CD4-positive, alpha-beta T cell (primary cell): ENCODE data around the gene KIAA0753. TPM values are rescaled to one million over a fixed set of nuclear protein-coding genes. Genes with fewer than 3 reads are reported as not detected.

Experiments
- ATAC-seq: fragments of 200-7000 bp; cut with Tn5 transposase; one replicate; pipeline ENCODE4 v1.10.0; 2022; ENCODE audit warnings: mild to moderate bottlenecking; ENCODE audit not compliant: poor library complexity
- CTCF ChIA-PET: fragments of 350-600 bp; sonication (Branson Sonifier 250); formaldehyde crosslinking; loops from one replicate; lab custom pipeline; 2021; ENCODE audit warnings: antibody characterized with exemption, inconsistent platforms; lab: Charles Lee
- POLR2A ChIA-PET: fragments of 350-600 bp; sonication (Branson Sonifier 250); formaldehyde crosslinking; loops from one replicate; lab custom pipeline; 2021; ENCODE audit warnings: antibody characterized with exemption, inconsistent platforms; lab: Charles Lee
- DNase-seq, 14 experiments: peaks; one replicate each; pipeline ENCODE4 v3.0.0-alpha.2; 2013 to 2020; ENCODE audit warnings: mixed read lengths in 2 of 14
- H3K27ac ChIP-seq, 2 donors: one replicate each; pipeline versions ENCODE4 v1.5.1 to v1.7.0; 2013; ENCODE audit warnings: low read length in 2 of 2, low read depth in 1 of 2, mild to moderate bottlenecking in 1 of 2
- H3K27me3 ChIP-seq, 2 experiments: 1 replicate in 1 of 2; 2 replicates in 1 of 2; pipeline versions ENCODE4 v1.6.1 to v1.7.0; 2013; ENCODE audit warnings: low read length in 2 of 2, control low read depth in 1 of 2, mild to moderate bottlenecking in 1 of 2, moderate library complexity in 1 of 2; ENCODE audit not compliant: insufficient read depth in 2 of 2, control insufficient read depth in 1 of 2
- H3K36me3 ChIP-seq: one replicate; pipeline ENCODE4 v1.6.1; 2013; ENCODE audit warnings: low read length, control low read depth; ENCODE audit not compliant: insufficient read depth
- H3K4me1 ChIP-seq: one replicate; pipeline ENCODE4 v1.6.1; 2013; ENCODE audit warnings: low read length, control low read depth; ENCODE audit not compliant: insufficient read depth
- H3K4me3 ChIP-seq: one replicate; pipeline ENCODE4 v1.5.1; 2013; ENCODE audit warnings: mild to moderate bottlenecking, low read length, moderate library complexity
- H3K9me3 ChIP-seq, 2 experiments: 1 replicate in 1 of 2; 2 replicates in 1 of 2; pipeline versions ENCODE4 v1.6.1 to v1.7.0; 2013; ENCODE audit warnings: low read length in 2 of 2, mild to moderate bottlenecking in 2 of 2, control low read depth in 1 of 2, moderate library complexity in 1 of 2; ENCODE audit not compliant: control insufficient read depth in 1 of 2, insufficient read depth in 1 of 2
- H3K27ac Mint-ChIP-seq: one replicate; pipeline ENCODE4 v1.8.0; 2020; ENCODE audit warnings: mixed read lengths
- H3K27me3 Mint-ChIP-seq: one replicate; pipeline ENCODE4 v1.8.0; 2021; ENCODE audit warnings: mixed read lengths
- H3K36me3 Mint-ChIP-seq: one replicate; pipeline ENCODE4 v1.8.0; 2021; ENCODE audit warnings: low read depth, mixed read lengths
- H3K4me1 Mint-ChIP-seq: one replicate; pipeline ENCODE4 v1.8.0; 2021; ENCODE audit warnings: low read depth, mixed read lengths
- H3K4me3 Mint-ChIP-seq: one replicate; pipeline ENCODE4 v1.8.0; 2020; ENCODE audit warnings: mild to moderate bottlenecking, mixed read lengths
- H3K9me3 Mint-ChIP-seq: one replicate; pipeline ENCODE4 v1.8.0; 2020; ENCODE audit warnings: mixed read lengths
- intact Hi-C, 2 experiments: fragments of 100-400 bp; cut with DNase I in 1 of 2; cut with micrococcal nuclease in 1 of 2; formaldehyde crosslinking; loops; one replicate each; pipeline versions ENCODE4 v1.15.1 to v1.9.0; 2023 to 2025; cut with DNase I, micrococcal nuclease
- total RNA-seq, 174 experiments: library from RNA in 2 of 174; stranded (reverse) in 2 of 174; gene quantifications; one replicate each; pipeline ENCODE4 v1.2.3 and lab custom pipeline; 2021 to 2026
- TF ChIP-seq, protein P1 (sequence below): fragments of 200-600 bp; IDR thresholded peaks from one replicate; pipeline ENCODE4 v1.8.0; 2022; ENCODE audit warnings: antibody characterized with exemption, mild to moderate bottlenecking

The KIAA0753 gene
- total RNA-seq, 2 experiments from 2014 or later: 8.9 to 11.7 TPM

DNA sequence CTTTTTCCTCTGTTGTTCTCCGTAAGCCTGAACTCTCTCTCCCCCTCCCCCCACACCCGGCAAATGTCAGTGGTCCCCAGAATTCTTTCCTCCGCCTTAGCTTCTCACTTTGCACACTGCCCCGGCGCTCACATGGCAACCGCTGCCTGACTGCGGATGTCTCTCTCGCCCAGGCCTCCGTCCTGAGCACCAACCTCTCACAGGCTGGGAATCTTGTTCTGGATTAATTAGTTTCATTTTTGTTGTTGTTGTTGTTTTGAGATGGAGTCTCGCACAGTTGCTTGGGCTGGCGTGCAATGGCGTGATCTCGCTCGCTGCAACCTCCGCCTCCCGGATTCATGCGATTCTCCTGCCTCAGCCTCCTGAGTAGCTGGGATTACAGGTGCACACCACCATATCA is 27.7 kb upstream of the KIAA0753 start:
- Mint-ChIP-seq H3K27me3 (no peaks in the 10 kb centered on the region), H3K4me1 (peaks cover 4% of the 10 kb centered on the region), H3K9me3 (no peaks in the 10 kb centered on the region), H3K27ac (no peak overlapping the region), H3K4me3 (no peak overlapping the region), H3K36me3 (peaks cover 13% of the 10 kb centered on the region)
- no peak for ATAC-seq
- TF ChIP-seq, protein P1, sequence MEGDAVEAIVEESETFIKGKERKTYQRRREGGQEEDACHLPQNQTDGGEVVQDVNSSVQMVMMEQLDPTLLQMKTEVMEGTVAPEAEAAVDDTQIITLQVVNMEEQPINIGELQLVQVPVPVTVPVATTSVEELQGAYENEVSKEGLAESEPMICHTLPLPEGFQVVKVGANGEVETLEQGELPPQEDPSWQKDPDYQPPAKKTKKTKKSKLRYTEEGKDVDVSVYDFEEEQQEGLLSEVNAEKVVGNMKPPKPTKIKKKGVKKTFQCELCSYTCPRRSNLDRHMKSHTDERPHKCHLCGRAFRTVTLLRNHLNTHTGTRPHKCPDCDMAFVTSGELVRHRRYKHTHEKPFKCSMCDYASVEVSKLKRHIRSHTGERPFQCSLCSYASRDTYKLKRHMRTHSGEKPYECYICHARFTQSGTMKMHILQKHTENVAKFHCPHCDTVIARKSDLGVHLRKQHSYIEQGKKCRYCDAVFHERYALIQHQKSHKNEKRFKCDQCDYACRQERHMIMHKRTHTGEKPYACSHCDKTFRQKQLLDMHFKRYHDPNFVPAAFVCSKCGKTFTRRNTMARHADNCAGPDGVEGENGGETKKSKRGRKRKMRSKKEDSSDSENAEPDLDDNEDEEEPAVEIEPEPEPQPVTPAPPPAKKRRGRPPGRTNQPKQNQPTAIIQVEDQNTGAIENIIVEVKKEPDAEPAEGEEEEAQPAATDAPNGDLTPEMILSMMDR: no peak
- no peaks in the 10 kb centered on the region for H3K27me3 ChIP-seq
- CTCF ChIA-PET: no interaction called here
- intact Hi-C loops: loop anchor here (5.0 to 10.0 kb wide), 3 partner anchors 174 to 334 kb away; no protein-coding TSS in a partner anchor
- no peak overlapping the region for H3K27ac ChIP-seq
- no peak for DNase-seq
- no peaks in the 10 kb centered on the region for H3K9me3 ChIP-seq
- H3K4me1 ChIP-seq: peaks cover 4% of the 10 kb centered on the region
- peaks cover 6% of the 10 kb centered on the region for H3K36me3 ChIP-seq
- POLR2A ChIA-PET: no interaction called here
- H3K4me3 ChIP-seq: no peak overlapping the region

DNA sequence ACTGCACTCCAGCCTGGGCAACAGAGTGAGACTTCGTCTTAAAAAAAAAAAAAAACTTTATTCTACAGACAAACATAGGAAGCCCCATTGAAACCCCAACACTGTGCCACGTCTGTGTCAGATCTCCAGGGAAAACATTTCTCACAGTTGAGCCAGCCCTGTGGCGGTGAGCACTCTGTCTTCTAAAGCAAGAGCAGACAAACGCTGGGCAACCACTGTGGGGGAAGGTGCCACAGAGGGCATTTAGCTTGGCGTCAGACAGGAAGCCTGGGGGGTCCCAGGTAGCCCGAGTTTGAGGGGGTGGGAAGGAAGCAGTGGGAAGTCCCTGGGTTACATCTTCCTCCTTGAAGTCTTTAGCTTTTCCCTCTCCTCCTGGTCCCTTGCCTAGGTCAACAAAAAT is 27.0 kb upstream of the KIAA0753 start:
- Histone ChIP-seq H3K9me3 (no peaks in the 10 kb centered on the region), H3K36me3 (peaks cover 8% of the 10 kb centered on the region), H3K27me3 (no peaks in the 10 kb centered on the region), H3K27ac (no peak overlapping the region), H3K4me1 (peaks cover 4% of the 10 kb centered on the region), H3K4me3 (no peak overlapping the region)
- DNase-seq (no peak), ATAC-seq (no peak)
- CTCF ChIA-PET: no interaction called here
- Mint-ChIP-seq H3K27me3 (no peaks in the 10 kb centered on the region), H3K36me3 (peaks cover 13% of the 10 kb centered on the region), H3K9me3 (no peaks in the 10 kb centered on the region), H3K27ac (no peak overlapping the region), H3K4me1 (peaks cover 4% of the 10 kb centered on the region), H3K4me3 (no peak overlapping the region)
- POLR2A ChIA-PET: no interaction called here
- TF ChIP-seq, protein P1: no peak
- intact Hi-C loops: loop anchor here (2.0 to 10.0 kb wide), 5 partner anchors 133 to 335 kb away; no protein-coding TSS in a partner anchor

DNA sequence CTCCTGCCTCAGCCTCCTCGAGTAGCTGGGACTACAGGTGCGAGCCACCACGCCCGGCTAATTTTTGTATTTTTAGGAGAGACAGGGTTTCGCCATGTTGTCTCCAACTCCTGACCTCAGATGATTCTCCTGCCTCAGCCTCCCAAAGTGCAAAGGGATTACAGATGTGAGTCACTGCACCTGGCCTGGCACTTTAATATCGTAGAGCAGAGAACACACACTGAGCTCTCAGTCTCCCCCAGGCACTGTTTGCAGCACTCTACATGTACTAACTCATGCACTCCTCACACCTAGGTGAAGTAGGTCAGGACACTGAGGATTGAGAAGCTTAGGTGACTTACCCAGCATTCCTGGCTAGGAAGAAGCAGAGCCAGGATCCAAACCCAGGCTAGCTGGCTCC is 26.0 kb upstream of the KIAA0753 start:
- H3K36me3 Mint-ChIP-seq: peaks cover 13% of the 10 kb centered on the region
- H3K4me1 ChIP-seq: peaks cover 4% of the 10 kb centered on the region
- H3K9me3 Mint-ChIP-seq: no peaks in the 10 kb centered on the region
- peaks cover 8% of the 10 kb centered on the region for H3K36me3 ChIP-seq
- no peaks in the 10 kb centered on the region for H3K9me3 ChIP-seq
- H3K4me1 Mint-ChIP-seq: peaks cover 4% of the 10 kb centered on the region
- DNase-seq (no peak), ATAC-seq (no peak)
- H3K4me3 ChIP-seq: no peak overlapping the region
- H3K4me3 Mint-ChIP-seq: no peak overlapping the region
- H3K27ac ChIP-seq: no peak overlapping the region
- intact Hi-C loops: loop anchor here (2.0 to 10.0 kb wide), 5 partner anchors 134 to 336 kb away; no protein-coding TSS in a partner anchor
- CTCF ChIA-PET: interaction anchor here (0.6 to 0.9 kb wide), 2 partner anchors 15 to 386 kb away, joined by 3 to 5 read pairs; partner anchors contain the start of genes C17orf100 and MED31
- H3K27me3 ChIP-seq: no peaks in the 10 kb centered on the region
- no peaks in the 10 kb centered on the region for H3K27me3 Mint-ChIP-seq
- POLR2A ChIA-PET: no interaction called here
- TF ChIP-seq, protein P1: no peak
- no peak overlapping the region for H3K27ac Mint-ChIP-seq
